Testis (tissue), 2 donors: Measurements from ENCODE around the gene MINDY2.

ENCODE experiments used
- CTCF ChIP-seq, 3 experiments: fragments of 450-650 bp in 2 of 3; fragments of 200-600 bp in 1 of 3; sonication (generic) in 1 of 3; IDR thresholded peaks; one replicate each; pipeline ENCODE4 v1.5.1; 2016 to 2019; ENCODE audit warnings: antibody characterized with exemption in 3 of 3, mild to moderate bottlenecking in 2 of 3, moderate library complexity in 1 of 3
- POLR2A ChIP-seq: fragments of 450-650 bp; IDR thresholded peaks from one replicate; pipeline ENCODE4 v1.6.1; 2017; ENCODE audit warnings: antibody characterized with exemption, mild to moderate bottlenecking, moderate library complexity

- TF ChIP-seq CTCF (IDR thresholded peaks at IDR 0.05) (no peak), POLR2A (no peak)
These were observed 96.8 kb downstream of the MINDY2 start for GRCh38 chr15:58867926-58868325.
